HG02885 (cell line): ENCODE data around the gene FAM186B.

Experiments
- ATAC-seq: cut with Tn5 transposase; IDR thresholded peaks from one replicate; pipeline ENCODE4 v1.9.1; 2021; ENCODE audit warnings: mild to moderate bottlenecking; ENCODE audit not compliant: unreplicated experiment, poor library complexity

Gene FAM186B

DNA sequence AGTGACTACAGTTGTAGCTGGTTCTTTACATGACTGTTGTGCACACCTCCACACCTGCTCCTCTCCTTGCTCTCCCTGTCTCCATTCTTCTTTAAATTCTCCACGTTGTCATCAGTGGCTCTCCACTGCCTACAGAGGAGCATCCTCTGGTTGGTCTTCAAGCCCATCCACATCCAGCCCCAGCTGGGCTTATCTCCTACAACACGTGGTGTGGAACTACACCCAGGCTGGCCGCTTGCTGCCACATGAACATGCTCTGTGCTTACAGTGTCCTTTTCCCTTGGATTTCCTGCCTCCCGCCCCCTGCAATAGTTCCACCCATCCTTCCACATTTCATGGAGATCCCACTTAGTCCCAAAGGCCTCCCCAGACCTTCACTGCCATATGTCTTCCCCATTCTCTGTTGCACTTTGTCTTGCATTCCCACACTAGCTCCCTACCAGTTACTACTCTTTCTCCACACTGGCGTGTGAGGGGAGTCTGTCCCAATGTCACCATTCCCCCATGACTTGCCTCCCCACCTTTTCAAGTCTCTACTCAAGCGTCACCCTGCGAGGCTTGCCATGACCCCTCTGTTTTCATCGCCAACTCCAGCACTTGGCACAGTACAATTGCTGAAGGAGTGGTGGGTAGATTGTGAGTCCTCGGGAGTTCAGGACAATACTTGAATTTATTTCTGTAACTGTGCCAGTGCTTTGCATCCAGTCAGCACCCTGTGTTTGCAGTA, 27.7 kb downstream of the FAM186B start:
- no peak for ATAC-seq

DNA sequence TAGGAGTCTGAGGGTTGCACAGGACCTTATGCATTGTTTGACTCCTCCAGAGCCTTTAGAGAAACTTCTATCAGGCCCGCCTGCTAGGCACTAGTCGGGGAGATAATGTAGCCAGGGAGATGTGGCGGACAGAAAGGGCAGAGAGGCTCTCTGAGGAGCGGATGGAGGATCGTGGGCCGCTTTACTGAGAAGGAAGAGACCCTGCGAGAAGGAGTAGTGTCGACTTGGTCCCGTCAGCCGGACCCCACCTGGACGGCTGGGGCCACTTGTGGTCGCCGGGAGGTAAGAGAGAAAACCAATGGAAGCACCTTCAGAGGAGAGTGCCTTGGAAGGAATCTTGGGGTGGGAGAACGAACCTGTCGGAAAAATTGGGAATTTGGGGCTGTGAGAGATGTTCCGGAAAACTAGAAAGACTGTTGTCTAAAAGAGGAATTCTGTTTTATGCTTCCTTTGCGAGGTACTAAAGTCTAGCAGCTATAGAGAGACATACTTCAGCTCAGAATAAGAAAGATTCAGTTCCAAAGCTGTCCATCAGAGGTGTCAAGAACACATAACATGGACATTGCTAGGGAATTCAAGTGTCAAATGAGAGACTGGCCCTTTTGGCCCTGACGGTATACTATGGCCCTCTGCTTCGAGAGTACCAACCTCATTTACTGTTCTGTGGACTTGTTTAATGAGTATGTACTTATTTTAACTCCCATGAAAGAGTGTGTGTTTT, 36.8 kb downstream of the FAM186B start:
- ATAC-seq = peak; percentile 16

DNA sequence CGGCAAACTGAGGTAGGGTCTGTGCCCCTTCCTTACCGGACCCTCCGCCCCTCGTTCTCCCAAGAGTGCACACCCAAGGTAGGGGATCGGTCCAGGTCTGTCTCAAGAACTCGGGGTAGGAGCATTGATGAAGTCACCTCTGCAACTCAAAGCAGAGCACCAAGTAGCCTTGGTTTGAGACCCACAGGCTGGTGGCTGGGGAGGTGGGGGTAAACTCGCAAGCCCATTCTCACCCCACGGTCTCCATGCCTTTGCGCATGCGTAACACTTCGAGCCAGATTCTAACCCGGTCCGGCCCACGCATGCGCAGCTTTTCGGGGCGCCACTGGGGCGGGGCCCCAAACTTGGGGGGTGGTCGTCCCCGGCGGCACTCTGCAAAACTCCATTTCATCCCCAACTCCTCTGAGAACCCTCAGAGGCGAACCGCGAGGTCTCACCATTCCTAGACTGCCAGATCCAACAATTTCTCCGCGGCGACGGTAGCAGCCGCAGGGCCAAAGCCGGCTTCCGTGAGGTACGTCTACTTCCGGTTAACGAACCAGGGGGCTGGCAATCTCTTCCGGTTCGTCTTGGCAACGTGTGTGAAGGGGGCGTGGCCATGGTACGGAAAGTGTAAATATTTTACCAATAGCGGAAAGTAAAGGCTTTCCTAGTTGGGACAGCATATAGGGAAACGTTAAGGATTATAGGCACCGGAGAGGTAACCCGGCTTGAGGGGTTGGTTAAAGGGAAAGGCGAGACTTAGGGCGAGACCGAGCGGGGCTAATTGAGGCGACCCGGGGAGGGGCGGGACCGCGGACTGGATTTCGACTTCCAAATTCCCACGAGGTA, 37.6 kb downstream of the FAM186B start, which contains the start of gene MCRS1:
Gene MCRS1 (minus strand): TSS at position 532 of the 831 bp plus-strand sequence. CDS start 1,411 bp downstream, outside the sequence.
- ATAC-seq = peak; percentile 89

DNA sequence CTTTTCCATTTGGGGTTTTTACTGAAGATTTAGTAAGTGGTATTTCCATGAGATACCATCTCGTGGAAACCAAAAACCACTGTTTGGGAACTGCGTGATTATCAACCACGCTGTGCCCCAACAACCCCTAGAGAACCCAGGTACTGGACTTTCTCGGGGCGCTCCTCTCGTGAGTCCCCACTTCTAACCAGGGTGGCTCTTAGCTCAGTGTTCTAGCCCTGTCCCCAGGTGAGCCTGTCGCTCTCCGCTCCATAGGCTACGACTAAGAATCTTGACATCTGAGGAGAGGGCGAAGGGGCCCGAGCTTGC, 38.2 kb downstream of the FAM186B start:
- no peak for ATAC-seq

DNA sequence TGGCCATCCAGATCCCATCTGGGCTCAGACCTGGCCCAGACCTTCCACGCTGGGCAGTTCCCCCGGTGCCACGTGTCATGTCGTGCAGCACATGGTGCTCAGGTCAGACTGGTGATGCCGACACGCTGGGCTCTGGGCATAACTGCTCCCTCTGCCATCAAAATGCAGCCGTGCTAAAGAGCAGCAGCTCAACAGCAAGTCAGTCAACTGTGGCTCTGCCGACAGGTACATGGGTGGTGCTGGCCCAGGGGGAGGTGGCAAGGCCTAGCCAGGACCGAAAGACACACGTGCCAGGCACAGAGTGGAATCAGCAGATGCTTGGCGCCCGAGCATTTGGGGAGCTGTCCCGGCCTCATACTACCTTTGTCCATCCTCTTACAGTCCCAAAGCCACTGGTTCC, 39.1 kb downstream of the FAM186B start:
- no peak for ATAC-seq

DNA sequence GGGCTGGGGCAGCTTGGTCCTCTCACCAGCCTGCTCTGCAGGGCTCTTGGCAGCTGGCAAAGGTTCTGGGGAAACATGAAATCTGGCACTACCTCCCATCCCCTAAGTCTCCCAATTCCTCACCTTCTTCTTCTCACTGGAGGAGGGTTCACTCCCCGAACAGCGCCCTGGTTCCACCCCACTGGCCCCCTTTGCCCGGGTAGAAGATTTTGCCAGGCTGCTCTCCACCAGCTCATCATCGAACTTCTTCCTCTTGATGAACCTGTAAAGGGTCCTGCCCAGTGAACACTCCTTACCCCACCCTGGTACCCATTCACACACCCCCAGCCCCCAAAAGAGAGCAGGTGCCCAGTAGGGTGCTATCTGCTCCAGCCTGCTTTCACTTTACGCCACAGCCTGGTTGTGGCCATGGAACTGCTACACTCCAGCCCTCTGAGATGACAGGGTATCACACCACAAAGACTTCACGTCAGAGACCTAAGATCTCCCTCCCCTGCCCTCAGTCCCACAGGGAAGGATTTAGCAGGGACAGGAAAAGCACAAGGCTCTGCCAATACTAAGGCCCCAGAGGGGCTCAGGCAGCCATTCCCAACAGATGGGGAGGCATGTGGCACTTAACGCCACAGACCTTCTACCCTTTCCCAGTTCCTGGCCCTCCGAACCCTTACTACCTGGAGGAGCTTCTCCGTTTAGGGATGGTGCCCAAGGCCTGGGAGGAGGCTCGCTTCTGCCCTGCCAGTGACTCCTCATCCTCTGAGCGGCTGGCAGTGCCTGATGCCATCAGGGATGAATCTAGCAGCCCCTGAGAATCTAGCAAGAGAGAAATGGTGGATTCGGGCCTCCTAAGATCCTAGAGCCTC, 39.8 kb downstream of the FAM186B start:
- ATAC-seq = no peak

DNA sequence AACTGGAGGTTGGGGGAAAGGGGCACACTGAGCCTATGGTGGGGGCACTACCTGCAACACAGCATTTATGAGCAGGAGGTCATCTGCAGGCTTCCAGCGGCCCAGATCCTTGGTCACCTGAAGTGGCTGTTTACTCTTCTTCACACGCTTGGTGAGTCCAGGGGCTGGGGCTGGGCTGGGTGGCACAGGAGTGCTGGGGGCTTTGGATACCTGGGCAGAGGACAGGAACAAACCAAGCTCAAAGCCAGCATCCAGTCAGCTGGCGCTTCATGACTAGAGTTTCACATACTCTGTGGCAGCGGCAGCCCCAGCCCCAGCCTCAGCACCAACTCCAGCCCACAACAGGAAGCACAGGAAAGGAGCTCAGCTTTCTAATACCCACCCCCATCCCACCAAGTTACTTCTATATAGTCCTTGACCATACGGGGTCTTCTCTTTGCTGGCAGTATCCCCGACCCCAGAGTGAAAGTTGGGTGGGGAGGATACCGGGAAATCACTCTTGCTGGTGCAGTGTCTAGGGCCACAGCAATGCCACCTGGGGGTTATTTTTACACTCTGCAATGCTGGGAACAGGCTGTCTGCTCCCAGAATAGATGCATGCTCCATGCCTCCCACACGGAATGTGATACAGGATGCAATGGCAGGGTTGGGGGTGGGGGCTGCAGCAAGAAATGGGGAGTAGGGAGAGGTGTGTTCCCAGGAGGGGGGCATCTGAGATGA, 40.6 kb downstream of the FAM186B start:
- ATAC-seq = no peak

DNA sequence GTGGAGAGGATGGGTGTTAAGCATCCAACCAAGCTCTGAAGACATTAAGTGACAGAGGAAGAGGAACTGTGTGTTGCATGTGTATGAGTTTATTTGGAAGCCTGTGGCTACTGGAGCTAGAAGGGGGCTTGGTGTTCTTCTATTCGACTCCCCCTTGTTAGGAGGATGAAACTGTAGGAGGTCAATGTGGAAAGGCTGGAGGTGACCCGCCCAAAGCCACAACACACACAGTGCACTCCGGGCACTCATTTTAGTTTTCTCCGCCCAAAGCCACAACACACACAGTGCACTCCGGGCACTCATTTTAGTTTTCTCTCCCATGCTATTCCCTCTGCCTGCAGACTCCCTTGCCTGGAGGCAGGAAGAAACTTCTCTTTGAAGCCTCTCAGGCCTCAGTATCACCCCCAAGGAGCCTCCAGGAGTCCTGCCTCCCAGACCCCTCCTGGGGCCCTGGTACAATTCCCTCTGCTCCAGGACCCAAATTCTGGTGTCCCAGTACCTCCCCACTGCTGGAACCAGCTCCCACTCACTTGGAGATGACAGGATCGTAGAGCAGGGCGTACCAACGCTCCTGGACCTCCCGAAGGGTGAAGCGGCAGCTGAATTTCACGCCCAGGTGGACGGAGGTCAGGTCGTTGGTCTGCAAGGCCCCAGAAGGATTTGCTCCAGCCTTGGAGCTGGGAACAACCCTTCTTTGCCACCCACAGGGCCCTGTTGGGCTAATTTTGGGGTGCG, 41.3 kb downstream of the FAM186B start:
- ATAC-seq = no peak

DNA sequence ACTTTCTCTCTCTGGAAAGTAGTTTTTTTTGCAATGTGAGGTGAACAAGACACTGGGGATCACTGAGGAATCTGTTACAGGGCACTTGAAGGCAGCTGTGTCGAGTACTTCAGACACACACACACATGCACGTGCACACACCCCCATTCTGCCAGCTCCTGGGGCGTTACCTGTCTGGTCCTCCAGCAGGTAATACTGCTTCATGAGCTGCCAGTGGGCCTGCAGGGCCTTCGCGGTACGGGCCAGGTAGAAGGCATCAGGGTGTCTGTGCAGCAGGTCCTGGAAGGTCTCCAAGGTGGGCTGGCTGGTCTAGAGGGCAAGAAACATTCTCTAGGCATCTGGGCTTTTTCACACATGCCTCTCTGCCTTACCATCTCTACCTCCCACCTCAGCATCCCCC, 42.6 kb downstream of the FAM186B start:
- no peak for ATAC-seq

DNA sequence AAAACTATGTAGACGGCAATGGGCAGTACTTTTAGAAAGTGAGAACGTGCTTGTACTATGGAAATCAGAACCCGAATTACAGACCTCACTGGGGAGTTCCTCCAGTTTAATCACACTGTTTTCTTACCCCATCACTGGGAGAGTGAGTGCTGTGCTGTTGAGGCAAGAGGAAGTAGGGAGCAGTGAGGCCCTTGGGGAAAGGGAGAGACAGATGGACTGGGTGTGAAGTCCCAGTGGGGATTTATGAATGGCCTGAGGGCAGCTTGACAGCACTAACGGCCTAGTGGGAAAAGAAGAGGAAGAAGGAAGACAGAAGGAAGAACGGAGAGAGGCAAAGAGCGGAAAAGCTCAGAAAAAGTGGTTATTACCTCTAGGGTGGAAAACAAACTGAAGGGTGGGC, 43.2 kb downstream of the FAM186B start:
- no peak for ATAC-seq

DNA sequence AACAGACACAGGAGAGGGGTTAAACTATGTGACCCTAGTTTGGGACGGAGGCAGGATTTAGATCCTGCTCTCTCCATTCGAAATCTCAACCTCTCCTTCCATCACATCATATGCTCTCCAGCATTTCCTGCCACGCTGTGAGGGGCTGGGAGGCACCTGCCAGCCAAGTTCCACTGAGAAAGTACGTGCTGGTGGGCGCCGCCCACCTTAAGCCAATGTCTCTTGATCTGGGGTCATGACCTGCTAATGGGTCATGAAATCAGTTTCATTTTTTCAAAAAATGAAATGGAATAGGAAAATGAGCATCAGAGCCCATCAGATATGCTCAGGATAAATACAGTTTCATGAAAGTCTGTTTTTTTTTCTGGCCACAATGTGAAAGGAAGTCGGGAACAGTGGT, 44.7 kb downstream of the FAM186B start:
- no peak for ATAC-seq

DNA sequence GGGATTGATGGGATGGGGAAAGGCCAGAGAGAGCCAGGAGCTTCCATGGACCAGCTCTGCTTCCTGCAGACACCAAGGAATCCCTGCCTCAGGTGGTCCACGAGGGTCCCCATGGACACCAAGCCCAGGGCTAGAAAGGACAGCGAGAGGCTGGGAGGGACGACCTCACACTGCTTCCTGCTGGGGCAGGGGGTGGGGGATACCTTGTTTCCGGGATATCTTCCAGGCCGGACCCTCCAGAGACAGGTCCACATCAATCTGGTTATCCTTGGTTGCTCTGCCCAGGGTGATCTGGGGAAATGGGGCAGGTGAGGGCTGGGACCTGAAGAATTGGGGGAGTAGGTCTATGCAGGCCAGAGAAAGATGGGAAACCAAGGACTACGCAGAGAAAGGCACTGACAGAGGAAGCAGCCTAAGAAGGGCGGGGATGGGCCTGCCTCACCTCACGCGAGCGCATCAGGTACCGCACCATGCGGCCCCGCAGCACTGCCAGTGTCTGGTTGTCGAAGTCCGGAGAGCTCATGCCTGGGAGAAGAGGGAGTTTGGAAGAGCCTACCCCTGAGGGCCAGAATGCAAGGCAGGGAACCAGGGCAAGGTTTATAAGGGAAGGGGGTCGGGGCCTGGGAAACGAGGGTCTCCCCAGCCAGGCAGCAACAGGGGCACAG, 46.3 kb downstream of the FAM186B start:
- ATAC-seq = no peak

DNA sequence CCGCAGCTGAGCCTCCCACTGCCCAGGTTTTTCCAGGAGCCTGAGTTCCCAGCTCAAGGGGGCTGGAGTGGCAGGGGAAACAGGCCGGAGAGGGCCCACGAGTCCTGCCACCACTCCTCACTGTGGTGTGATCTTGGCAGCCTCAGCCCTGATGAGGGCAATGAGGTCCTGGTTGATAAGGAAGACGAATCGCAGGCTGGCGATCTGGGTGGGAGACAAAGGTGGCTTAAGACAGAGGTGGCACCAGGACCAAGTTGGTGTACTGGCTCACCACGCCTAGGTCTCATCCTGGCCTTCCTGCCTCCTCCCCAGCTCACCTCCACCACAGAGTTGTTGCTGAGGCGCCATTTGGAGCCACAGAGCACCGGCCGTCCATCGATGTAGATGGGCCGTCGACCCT, 46.9 kb downstream of the FAM186B start:
- ATAC-seq = no peak

DNA sequence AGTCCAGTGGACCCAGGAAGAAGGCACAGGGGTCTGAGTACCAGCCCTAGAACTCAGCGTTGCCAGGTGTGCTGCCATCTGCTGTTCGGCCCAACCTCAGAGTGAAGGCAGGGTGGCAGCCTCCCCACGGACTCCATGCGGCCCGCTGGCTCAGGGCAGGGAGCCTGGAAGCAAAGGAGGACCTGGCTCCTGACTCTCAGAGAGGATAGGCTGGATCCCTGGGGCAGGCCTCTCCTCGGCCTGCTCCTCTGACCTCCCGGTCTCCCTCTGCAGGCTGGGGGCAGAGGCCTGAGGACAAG, 47.6 kb downstream of the FAM186B start:
- no peak for ATAC-seq

DNA sequence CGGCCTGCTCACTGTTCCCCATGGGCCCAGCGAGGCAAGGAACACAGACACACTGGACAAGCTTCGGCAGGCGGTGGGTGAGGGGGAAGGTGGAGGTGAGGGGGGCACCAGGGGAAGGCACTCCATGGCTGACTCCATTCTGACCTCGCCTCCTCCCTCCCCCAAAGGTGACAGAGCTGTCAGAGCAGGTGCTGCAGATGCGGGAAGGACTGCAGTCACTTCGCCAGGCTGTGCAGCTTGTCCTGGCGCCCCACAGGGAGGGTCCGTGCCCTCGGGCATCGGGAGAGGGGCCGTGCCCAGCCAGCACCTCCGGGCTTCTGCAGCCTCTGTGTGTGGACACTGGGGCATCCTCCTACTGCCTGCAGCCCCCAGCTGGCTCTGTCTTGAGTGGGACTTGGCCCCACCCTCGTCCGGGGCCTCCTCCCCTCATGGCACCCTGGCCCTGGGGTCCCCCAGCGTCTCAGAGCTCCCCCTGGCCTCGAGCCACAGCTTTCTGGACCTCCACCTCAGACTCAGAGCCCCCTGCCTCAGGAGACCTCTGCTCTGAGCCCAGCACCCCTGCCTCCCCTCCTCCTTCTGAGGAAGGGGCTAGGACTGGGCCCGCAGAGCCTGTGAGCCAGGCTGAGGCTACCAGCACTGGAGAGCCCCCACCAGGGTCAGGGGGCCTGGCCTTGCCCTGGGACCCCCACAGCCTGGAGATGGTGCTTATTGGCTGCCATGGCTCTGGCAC, 48.1 kb downstream of the FAM186B start:
- no peak for ATAC-seq

DNA sequence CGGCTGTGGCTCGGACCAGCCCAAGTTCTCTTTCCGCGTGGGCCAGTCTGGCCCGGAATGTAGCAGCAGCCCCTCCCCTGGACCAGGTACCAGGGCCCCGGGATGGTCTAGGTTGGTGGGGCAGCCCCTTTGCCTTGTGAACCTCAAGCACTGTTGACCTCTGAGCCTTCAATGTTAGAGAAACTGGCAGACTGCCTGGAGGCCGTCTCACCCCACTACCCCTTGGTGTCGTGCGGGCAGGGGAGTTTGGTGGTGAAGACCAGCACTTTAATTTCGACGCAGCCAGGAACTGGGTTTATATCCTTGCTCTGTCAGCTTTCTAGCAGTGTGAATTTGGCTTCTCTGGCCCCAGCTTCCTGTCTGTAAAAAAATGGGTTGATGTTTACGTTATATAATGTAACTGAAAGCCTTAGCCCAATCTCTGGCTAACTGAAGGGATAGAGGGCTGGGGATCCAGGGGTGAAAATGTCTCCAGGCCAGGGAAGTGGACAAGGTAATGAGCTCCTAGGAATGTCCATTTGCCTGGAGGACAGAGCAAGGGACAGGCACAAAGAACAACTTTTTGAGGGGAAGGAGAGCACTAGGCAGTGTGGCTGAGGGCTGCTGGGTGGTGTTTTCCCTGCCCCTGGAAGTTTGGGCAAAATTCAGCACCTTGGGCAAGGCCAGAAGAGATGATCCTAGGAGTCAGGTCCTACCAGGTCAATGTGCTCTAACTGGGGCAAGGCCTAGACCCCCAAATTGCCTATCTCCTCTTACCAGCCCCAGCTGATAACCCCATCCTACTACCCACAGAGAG, 48.9 kb downstream of the FAM186B start:
- no peak for ATAC-seq
